Measurements from ENCODE around the gene NBR1. TPM values are rescaled to one million over a fixed set of nuclear protein-coding genes. Genes with fewer than 3 reads are reported as not detected.
"Not testable (repeated sequence)": the region's sequence is repeated elsewhere in the genome, so short reads cannot be mapped to it uniquely, and the experiment has no call there.

NBR1 gene
- polyA plus RNA-seq, 1 donor (not counting 4 experiments of a cell fraction or from before 2014, with no cell fraction given), result 65.7 TPM

GRCh38 chr17:43233263-43233662, 62.2 kb downstream of the NBR1 start:
- H3K4me1 ChIP-seq (ENCODE audit: control insufficient read depth, extremely low read depth, insufficient read depth, low read length); H3K27ac ChIP-seq (ENCODE audit: control insufficient read depth, insufficient read depth, low read length); H3K9me1 ChIP-seq (ENCODE audit: control insufficient read depth, extremely low read depth, insufficient read depth, low read length); H3K79me2 ChIP-seq (ENCODE audit: control insufficient read depth, insufficient read depth, low read length); H3K36me3 ChIP-seq (ENCODE audit: control insufficient read depth in 2 of 2, extremely low read depth in 1 of 2, insufficient read depth in 2 of 2, low read length in 2 of 2); DNase-seq (ENCODE audit: low read depth, low spot score); H2AFZ ChIP-seq (ENCODE audit: control insufficient read depth, low read length); dilution Hi-C loops (cut with MboI; ENCODE audit: extremely low pct_ligation_motif_present, low sequenced_read_pairs); H3K9me3 ChIP-seq (ENCODE audit: control insufficient read depth, low read depth, low read length); H4K20me1 ChIP-seq (ENCODE audit: control insufficient read depth, extremely low read depth, insufficient read depth, low read length); H3K9ac ChIP-seq (ENCODE audit: control insufficient read depth, extremely low read depth, insufficient read depth, low read length); FAIRE-seq; H3K27me3 ChIP-seq (ENCODE audit: control insufficient read depth, extremely low read depth, insufficient read depth, low read length); H3K4me2 ChIP-seq (ENCODE audit: control insufficient read depth, extremely low read depth, insufficient read depth, low read depth, low read length); H3K4me3 ChIP-seq (ENCODE audit: control insufficient read depth in 2 of 3, extremely low read depth in 1 of 3, insufficient read depth in 2 of 3, low read depth in 1 of 3, low read length in 3 of 3): not testable (repeated sequence)

- H3K27ac ChIP-seq (ENCODE audit: control insufficient read depth, insufficient read depth, low read length); H3K9me3 ChIP-seq (ENCODE audit: control insufficient read depth, low read depth, low read length); H2AFZ ChIP-seq (ENCODE audit: control insufficient read depth, low read length); H3K27me3 ChIP-seq (ENCODE audit: control insufficient read depth, extremely low read depth, insufficient read depth, low read length); DNase-seq (ENCODE audit: low read depth, low spot score); FAIRE-seq; H3K36me3 ChIP-seq (ENCODE audit: control insufficient read depth in 2 of 2, extremely low read depth in 1 of 2, insufficient read depth in 2 of 2, low read length in 2 of 2); H3K79me2 ChIP-seq (ENCODE audit: control insufficient read depth, insufficient read depth, low read length); dilution Hi-C loops (cut with MboI; ENCODE audit: extremely low pct_ligation_motif_present, low sequenced_read_pairs); H3K9ac ChIP-seq (ENCODE audit: control insufficient read depth, extremely low read depth, insufficient read depth, low read length); H3K4me3 ChIP-seq (ENCODE audit: control insufficient read depth in 2 of 3, extremely low read depth in 1 of 3, insufficient read depth in 2 of 3, low read depth in 1 of 3, low read length in 3 of 3); H4K20me1 ChIP-seq (ENCODE audit: control insufficient read depth, extremely low read depth, insufficient read depth, low read length); H3K4me1 ChIP-seq (ENCODE audit: control insufficient read depth, extremely low read depth, insufficient read depth, low read length); H3K9me1 ChIP-seq (ENCODE audit: control insufficient read depth, extremely low read depth, insufficient read depth, low read length); H3K4me2 ChIP-seq (ENCODE audit: control insufficient read depth, extremely low read depth, insufficient read depth, low read depth, low read length): not testable (repeated sequence)
Observed at GRCh38 chr17:43233877-43234276, 62.9 kb downstream of the NBR1 start, which contains the start of gene RNU2-1. Gene RNU2-1, minus strand, starts transcription at chr17:43233977.

GRCh38 chr17:43239597-43239996, 68.6 kb downstream of the NBR1 start:
- H3K27ac ChIP-seq (ENCODE audit: control insufficient read depth, insufficient read depth, low read length); H3K36me3 ChIP-seq (ENCODE audit: control insufficient read depth in 2 of 2, extremely low read depth in 1 of 2, insufficient read depth in 2 of 2, low read length in 2 of 2); H3K4me3 ChIP-seq (ENCODE audit: control insufficient read depth in 2 of 3, extremely low read depth in 1 of 3, insufficient read depth in 2 of 3, low read depth in 1 of 3, low read length in 3 of 3); H3K9me3 ChIP-seq (ENCODE audit: control insufficient read depth, low read depth, low read length); H2AFZ ChIP-seq (ENCODE audit: control insufficient read depth, low read length); H4K20me1 ChIP-seq (ENCODE audit: control insufficient read depth, extremely low read depth, insufficient read depth, low read length); DNase-seq (ENCODE audit: low read depth, low spot score); H3K79me2 ChIP-seq (ENCODE audit: control insufficient read depth, insufficient read depth, low read length); H3K4me2 ChIP-seq (ENCODE audit: control insufficient read depth, extremely low read depth, insufficient read depth, low read depth, low read length); dilution Hi-C loops (cut with MboI; ENCODE audit: extremely low pct_ligation_motif_present, low sequenced_read_pairs); H3K9me1 ChIP-seq (ENCODE audit: control insufficient read depth, extremely low read depth, insufficient read depth, low read length); FAIRE-seq; H3K4me1 ChIP-seq (ENCODE audit: control insufficient read depth, extremely low read depth, insufficient read depth, low read length); H3K9ac ChIP-seq (ENCODE audit: control insufficient read depth, extremely low read depth, insufficient read depth, low read length); H3K27me3 ChIP-seq (ENCODE audit: control insufficient read depth, extremely low read depth, insufficient read depth, low read length): not testable (repeated sequence)

- H4K20me1 ChIP-seq (ENCODE audit: control insufficient read depth, extremely low read depth, insufficient read depth, low read length); H3K4me3 ChIP-seq (ENCODE audit: control insufficient read depth in 2 of 3, extremely low read depth in 1 of 3, insufficient read depth in 2 of 3, low read depth in 1 of 3, low read length in 3 of 3); H3K9me3 ChIP-seq (ENCODE audit: control insufficient read depth, low read depth, low read length); H2AFZ ChIP-seq (ENCODE audit: control insufficient read depth, low read length); dilution Hi-C loops (cut with MboI; ENCODE audit: extremely low pct_ligation_motif_present, low sequenced_read_pairs); DNase-seq (ENCODE audit: low read depth, low spot score); H3K4me2 ChIP-seq (ENCODE audit: control insufficient read depth, extremely low read depth, insufficient read depth, low read depth, low read length); FAIRE-seq; H3K36me3 ChIP-seq (ENCODE audit: control insufficient read depth in 2 of 2, extremely low read depth in 1 of 2, insufficient read depth in 2 of 2, low read length in 2 of 2); H3K4me1 ChIP-seq (ENCODE audit: control insufficient read depth, extremely low read depth, insufficient read depth, low read length); H3K27ac ChIP-seq (ENCODE audit: control insufficient read depth, insufficient read depth, low read length); H3K27me3 ChIP-seq (ENCODE audit: control insufficient read depth, extremely low read depth, insufficient read depth, low read length); H3K79me2 ChIP-seq (ENCODE audit: control insufficient read depth, insufficient read depth, low read length); H3K9ac ChIP-seq (ENCODE audit: control insufficient read depth, extremely low read depth, insufficient read depth, low read length); H3K9me1 ChIP-seq (ENCODE audit: control insufficient read depth, extremely low read depth, insufficient read depth, low read length): not testable (repeated sequence)
Observed at GRCh38 chr17:43240596-43241352, 69.8 kb downstream of the NBR1 start.

- H2AFZ ChIP-seq (ENCODE audit: control insufficient read depth, low read length); H3K4me3 ChIP-seq (ENCODE audit: control insufficient read depth in 2 of 3, extremely low read depth in 1 of 3, insufficient read depth in 2 of 3, low read depth in 1 of 3, low read length in 3 of 3); H3K4me1 ChIP-seq (ENCODE audit: control insufficient read depth, extremely low read depth, insufficient read depth, low read length); H3K27ac ChIP-seq (ENCODE audit: control insufficient read depth, insufficient read depth, low read length); H3K9ac ChIP-seq (ENCODE audit: control insufficient read depth, extremely low read depth, insufficient read depth, low read length); H4K20me1 ChIP-seq (ENCODE audit: control insufficient read depth, extremely low read depth, insufficient read depth, low read length); H3K9me1 ChIP-seq (ENCODE audit: control insufficient read depth, extremely low read depth, insufficient read depth, low read length); H3K9me3 ChIP-seq (ENCODE audit: control insufficient read depth, low read depth, low read length); H3K4me2 ChIP-seq (ENCODE audit: control insufficient read depth, extremely low read depth, insufficient read depth, low read depth, low read length); H3K36me3 ChIP-seq (ENCODE audit: control insufficient read depth in 2 of 2, extremely low read depth in 1 of 2, insufficient read depth in 2 of 2, low read length in 2 of 2); H3K79me2 ChIP-seq (ENCODE audit: control insufficient read depth, insufficient read depth, low read length); FAIRE-seq; H3K27me3 ChIP-seq (ENCODE audit: control insufficient read depth, extremely low read depth, insufficient read depth, low read length); dilution Hi-C loops (cut with MboI; ENCODE audit: extremely low pct_ligation_motif_present, low sequenced_read_pairs); DNase-seq (ENCODE audit: low read depth, low spot score): not testable (repeated sequence)
Observed at GRCh38 chr17:43246456-43246855, 75.4 kb downstream of the NBR1 start.

Data from keratinocyte (primary cell).